CD1c-positive myeloid dendritic cell (primary cell): ENCODE results near the gene LRCOL1.

Experiments
- DNase-seq: peaks from one replicate; pipeline ENCODE4 v3.0.0-alpha.2; 2016; ENCODE audit errors: extremely low spot score

LRCOL1 gene

DNA sequence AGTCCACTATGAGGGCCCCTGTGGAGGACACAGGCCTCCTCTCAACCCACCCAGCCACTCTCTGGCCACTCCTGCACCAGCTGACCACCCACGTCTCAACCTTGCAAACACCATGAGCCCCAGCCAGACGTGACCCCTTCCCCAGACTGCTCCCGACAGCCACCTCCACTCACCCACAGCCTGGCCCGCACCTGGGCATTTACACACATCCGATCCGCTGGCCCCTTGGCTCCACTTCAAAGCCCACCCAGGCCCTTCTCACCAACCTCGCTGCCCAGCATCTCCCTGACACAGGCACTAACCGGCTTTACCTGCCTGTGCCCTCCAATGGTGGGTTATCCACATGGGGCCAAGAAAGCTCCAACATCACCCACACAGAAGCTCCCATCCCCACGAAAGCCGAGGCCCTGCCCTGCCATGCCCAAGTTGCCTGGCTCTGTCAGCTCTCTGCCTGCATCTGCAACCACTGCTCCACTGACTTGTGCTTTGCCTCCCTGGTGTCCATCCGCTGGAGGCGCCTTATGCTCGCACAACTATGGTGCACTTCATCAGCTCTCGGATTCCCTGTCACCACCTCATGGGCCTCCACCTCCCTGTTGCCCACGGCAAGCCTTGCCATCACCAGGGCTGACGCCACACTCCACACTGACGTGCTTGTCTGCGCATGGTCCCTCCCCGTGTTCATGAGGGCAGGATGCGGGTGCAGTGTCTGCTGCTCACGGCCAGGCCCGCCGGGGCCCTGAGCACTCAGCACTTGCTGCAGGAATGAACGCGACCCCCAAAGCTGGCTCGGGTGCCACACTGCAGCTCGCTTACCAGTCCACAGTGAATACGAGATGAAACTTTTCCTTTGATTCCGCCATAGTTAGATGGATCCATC is 24.9 kb upstream of the LRCOL1 start:
- DNase-seq: no peak

DNA sequence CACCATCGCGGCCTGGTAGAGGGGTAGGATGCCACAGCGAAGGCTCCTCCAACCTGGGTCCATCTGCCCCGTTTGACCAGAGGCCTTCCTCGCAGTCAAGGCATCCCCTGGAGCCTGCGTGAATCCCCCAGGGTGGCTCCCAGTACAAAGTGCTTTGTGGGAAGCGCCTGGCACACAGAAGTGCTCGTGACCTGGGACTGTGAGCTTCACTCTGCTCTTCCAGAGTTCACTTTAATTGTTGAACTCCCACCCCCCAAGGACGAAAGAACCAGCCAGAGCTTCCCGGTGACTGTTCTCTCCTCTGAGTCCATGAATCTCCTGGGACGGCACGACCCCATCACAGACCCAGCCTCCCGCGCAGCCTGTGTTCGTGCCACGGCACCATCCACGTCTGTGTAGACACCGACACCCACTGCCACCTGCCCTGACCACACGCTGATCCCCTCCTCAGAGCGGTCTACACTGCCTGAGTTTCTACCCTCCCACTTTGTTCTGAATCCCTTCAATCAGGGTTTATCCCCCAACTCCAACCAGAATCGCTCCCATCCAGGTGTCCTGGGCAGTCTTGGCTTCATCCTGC is 24.1 kb upstream of the LRCOL1 start:
- no peak for DNase-seq

DNA sequence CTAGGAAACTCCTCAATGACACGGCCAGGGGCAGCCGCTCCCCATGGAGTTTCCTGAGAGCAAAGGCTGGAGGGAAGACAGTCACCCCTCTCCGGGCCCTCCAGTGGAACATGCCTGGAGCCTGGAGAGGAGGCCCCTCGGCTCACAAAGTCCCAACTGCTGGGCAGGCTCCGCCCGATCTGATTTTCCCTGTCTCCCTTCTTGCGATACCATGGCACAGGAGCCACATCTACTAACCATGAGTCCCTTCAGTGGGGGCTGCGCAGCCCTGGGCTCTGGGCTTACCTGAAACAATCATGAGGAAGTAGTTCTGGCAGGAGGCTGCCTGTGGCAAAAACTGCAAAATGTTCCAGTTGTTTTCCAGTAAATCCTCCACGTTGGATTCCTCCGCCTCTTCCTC is 23.5 kb upstream of the LRCOL1 start:
- DNase-seq: no peak

DNA sequence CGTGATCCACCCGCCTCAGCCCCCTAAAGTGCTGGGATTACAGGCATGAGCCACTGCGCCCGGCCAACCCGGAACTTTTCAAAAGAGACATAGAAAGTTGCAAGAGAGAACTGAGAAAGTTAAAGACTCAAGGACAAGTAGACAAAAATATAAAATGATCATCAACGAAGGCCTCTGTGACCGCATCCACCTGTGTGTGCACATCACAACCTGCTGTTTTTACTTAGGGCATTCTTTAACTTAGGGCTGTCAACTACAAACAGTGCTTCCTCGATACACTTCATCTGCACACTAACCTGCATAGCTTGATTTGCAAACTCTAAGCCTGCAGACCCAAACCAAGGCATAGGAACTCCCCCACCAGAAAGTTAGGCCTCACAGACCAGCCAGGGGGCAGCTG is 23.0 kb upstream of the LRCOL1 start:
- no peak for DNase-seq

DNA sequence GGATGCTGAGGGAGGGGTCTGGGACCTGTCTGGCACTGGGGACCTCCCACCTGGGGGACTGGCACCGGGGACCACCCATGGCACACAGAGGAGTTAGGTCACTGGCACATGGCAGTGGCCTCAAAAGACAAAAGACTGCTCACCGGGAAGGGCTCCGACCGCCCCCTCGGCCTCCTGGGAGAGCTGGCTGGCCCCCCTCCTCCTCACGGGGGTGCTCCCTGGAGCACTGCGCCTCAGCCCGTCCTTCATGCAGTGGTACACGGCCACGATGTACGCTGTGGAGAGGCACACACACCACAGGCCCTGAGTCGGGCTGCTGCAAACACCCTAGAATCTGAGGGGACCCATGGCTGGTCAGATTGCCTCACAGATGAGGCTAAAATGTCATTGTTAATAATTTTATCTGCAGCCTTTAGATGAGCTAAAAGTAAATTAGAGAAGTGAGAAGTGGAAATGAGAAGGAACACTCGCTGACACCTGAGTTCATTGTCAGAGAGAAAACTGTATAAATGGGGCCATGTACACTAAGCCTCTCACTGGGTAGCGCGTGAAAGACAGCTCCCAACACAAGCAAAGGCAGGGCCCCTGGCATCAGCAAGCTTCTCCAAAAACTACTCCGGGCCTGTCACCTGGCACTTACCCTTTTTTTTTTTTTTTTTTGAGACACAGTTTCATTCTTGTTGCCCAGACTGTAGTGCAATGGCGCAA is 22.3 kb upstream of the LRCOL1 start:
- DNase-seq: no peak

DNA sequence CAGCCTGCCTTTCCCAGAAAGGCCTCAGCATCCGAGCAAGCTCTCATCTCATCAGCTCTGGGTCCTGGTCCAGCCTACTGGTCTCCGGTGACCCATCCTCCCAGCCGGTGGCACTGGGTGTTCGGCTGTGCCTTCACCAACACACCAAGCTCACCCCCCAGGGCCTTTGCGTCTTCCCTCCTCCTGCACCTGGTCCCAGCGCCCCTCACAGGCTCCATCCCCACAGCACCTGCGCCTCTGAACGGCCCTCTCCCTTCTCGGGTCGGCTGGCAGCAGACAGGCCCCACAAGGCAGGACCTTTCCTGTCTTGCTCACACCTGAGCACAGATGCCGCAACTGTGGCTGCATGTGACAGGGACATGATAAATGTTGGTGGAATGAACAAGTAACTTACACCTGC is 21.3 kb upstream of the LRCOL1 start:
- no peak for DNase-seq

DNA sequence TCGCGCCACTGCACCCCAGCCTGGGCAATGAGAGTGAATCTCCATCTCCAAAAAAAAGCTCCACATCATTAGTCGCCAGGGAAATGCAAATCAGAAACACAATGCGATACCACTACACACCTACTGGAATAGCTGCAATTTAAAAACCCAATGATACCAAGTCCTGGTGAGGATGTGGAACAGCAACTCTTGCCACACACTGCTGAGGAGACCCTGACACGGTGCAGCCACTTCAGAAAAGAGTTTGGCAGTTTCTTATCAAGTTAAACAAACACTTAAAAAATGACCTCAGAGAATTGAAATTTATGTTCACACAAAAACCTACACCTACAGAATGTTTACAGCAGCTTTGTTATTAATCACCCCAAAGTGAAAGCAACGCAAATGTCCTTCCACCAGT is 20.3 kb upstream of the LRCOL1 start:
- DNase-seq: no peak

DNA sequence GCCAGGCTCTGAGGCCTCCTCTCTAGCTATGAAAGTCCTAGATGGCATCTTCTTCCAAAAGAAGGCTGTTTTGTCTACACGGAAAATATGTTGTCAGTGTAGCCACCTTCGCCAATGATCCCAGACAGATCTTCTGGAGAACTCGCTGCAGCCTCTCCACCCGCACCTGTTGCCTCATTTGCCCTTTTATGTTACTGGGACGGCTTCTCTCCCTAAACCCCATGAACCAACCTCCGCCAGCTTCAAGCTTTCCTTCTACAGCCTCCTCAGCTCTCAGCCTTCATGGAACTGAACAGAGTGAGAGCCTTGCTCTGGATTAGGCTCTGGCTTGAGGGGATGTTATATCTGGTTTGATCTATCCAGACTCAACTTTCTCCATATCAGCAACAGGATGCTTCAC is 18.9 kb upstream of the LRCOL1 start:
- DNase-seq: no peak

DNA sequence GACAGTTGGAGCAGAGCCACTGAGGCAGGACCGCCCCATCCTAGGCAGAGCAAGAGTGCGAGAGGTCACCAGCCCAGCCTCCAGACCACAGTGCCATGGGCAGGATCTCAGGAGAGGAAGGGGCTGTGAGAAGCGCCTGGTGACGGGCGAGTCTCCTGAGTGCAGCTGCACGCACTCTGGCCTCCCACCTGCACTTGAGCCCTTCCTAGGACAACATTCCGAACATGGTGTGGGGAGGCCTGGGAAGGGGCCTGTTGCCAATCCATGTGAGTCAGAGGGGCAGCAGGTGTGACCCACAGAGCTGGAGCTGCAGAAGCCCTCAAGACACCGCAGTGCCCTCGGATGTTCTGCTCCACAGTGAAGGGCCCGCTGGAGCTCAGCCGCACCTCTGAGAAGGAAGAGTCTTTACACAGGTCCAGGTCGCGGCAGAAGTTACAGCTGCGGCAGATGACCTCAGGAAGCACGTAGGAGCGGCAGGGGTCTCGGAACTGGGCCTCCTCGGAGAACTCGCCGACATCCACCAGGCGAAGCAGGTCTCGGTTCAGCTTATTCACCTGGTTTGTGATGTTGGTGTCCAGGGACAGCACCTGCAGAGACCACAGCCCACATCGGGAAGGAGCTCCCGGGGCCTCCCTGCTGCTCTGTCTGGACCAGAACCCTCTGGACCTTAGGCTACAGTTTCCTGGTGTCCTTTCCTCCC is 15.5 kb upstream of the LRCOL1 start:
- no peak for DNase-seq

DNA sequence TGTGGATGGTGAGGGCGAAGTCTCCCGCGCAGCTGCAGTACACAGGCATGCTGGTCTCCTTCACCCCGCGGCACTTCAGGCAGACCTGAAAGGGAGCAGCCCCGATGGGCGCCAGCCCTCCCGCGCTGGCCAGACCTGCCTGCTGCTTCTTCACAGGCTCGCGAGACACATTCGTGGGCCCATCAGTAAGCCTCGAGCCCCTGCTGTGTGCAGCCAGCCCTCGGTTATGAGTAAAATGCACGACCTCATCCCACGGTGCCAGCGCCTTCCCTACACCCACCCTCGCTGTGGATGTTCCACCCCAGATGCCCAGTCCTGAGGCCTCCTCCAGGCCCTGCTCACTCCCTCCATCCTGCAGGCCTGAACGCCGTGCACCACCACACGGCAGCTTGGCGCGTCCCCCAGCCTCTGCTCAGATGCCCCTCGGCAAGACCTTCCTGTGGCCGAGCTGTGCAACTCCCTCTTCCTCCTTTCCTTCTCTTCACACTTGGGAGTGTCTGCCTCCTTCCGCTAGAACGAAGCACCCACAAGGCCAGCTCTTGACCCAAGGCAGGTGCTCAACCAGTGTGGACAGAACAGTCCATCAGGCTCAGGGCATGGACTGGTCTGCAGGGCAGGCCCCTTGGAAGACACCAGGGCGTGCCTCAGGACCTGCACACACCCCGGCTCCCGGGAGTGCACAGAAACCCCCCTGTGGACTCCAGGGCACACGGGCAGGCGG is 14.7 kb upstream of the LRCOL1 start:
- no peak for DNase-seq

DNA sequence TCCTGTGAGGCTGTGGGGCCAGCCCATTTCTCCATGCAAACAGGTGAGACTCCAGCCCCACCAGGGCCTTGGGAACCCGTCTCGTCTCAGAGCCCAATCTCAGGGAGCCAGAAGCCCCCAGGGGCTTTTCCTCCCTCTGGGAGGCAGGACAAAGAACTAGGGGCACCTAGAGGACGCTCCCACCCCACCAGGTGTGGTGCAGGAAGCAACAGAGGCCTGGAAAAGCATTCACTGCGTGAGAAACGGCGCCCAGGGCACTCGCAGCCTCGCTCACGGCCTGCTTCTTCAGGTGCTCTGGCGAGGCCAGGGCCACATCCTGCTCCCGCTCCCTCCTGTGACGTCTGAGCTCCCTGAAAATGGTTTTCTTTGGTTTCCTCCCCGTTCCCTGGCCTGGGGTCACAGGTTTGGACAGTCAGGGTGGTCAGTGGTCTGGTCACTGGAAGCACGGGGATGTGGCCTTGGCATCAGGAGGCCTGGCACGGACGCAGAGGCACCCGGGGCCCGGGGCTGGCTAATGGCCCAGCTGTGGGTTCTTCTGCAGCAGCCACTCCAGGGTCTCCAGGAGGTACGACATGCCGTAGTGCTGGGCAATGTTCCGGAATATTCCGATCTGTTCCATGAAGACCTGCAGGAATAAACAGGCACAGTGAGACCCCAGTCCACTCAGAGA is 13.9 kb upstream of the LRCOL1 start:
- DNase-seq: no peak

DNA sequence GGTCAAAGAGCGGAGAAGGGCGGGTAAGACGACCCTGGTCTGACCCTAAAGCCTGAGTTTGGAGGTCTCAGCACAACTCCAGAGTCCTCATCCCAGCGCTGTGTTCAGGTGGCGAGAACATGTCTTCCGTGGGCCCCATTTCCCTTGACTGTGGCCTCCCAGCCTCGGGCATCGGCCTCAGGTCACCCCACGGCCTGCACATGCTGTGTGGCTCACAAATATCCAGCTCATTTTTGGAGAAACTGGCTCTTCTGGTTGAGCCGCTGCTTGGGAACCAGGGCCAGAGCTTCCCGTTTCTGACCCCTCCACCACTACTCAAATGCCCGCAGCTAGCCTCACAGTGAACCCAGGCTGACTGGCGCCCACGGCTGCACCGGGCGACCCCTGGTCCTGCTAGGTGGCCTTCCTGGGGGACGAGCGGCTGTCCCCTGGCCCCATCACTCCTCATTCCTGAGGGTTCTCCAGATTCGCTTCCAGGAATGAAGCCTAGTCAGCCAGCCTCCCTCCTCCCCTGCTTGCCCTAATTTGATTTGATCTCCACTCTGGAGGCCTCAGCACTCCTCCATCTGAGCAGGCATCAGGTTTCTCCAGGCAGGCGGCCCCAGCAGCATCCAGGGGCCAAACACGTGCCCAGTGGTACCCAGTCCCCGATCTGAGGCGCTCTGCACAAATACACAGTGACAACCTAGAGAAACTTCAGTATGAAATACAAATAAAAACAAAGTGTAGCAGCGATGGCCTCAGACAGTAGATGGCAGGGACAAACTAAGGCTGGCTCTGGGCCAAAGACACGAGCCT is 12.9 kb upstream of the LRCOL1 start:
- no peak for DNase-seq

DNA sequence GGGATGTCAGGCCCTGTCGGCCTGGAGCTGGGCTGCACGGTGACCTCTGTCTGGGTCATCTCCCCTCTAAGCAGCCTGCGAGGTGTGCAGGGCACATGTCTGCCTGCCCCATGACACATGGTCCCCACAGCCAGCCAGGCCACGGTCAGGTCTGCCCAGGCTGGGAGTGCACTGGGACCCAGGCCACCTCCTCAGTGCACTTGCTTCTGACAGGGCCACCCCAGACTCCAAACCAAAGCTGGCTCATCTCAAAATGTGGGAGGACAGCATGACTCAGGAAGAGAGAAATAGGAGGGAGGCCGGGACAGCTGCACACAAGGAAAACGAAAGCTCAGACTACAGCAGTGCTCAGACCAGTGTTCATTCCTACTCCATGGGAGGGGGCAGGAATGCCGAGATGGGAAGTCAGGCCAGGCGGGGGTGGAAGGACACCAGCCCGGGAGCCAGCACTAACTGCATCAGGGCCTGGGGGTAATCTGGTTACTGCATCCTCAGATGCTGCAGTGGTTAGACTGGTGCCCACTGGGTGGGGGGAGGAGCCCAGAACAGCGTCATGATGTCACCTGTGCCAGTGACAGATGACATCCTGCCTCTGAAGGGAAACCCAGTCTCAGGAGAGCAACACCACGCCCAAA is 12.2 kb upstream of the LRCOL1 start:
- no peak for DNase-seq

DNA sequence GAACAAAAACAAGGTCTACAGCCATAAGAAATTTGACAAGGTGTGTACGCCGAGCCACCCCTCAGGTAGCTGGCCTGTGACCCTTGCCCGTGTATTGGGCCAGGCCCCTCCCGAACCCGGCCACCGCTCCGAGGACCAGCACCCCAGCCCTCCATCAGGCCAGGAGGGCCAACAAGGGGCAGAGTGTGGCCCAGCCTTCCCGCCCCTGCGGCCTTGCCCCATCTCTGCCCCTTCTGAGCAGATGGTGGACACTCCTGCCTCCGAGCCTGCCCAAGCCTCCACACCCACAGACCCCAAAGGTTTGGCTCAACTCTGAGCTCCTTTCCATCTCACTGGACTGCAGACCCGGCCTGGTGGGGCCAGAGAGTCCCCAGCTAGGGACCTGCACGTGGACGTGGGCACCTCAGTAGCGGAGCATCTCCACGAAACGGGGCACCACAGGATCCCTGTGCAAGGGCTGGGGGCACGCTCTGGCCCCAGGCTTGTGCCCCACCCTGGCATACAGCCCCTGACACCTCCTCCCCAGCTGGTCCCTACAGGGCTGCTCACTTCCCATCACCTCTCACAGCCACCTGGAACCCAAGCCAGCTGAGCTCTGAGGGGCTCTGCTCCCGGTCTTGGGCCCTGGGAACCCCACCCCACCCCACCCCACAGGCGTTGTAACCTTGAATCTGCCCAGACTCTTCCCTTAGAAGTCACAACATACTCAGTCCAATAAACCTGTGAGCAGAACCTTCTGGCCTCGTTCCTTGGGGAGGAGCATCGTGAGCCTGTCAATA is 11.5 kb upstream of the LRCOL1 start:
- DNase-seq: no peak

DNA sequence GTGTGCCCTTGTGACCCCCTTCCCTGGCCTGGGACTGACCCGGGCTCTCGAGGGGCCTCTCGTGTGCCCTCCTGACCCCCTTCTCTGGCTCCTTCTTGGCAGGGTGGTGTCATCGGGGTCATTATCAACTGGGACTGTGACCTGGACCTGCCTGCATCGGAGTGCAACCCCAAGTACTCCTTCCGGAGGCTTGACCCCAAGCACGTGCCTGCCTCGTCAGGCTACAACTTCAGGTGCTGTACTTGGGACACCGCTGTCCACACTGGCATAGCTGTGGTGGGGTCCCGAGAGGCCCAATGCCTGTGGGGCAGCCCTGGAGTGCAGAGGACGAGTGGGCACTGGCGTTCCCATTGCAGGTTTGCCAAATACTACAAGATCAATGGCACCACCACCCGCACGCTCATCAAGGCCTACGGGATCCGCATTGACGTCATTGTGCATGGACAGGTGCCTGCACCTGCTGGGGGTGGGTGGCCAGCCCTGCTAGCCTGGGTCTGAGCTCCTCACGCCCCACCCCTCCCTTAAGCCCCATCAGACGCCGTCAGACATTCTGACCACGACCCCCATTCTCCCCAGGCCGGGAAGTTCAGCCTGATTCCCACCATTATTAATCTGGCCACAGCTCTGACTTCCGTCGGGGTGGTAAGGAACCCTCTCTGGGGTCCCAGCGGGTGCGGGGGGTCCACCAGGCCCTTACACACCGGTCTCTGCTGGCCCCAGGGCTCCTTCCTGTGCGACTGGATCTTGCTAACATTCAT is 10.7 kb upstream of the LRCOL1 start:
- DNase-seq: no peak

DNA sequence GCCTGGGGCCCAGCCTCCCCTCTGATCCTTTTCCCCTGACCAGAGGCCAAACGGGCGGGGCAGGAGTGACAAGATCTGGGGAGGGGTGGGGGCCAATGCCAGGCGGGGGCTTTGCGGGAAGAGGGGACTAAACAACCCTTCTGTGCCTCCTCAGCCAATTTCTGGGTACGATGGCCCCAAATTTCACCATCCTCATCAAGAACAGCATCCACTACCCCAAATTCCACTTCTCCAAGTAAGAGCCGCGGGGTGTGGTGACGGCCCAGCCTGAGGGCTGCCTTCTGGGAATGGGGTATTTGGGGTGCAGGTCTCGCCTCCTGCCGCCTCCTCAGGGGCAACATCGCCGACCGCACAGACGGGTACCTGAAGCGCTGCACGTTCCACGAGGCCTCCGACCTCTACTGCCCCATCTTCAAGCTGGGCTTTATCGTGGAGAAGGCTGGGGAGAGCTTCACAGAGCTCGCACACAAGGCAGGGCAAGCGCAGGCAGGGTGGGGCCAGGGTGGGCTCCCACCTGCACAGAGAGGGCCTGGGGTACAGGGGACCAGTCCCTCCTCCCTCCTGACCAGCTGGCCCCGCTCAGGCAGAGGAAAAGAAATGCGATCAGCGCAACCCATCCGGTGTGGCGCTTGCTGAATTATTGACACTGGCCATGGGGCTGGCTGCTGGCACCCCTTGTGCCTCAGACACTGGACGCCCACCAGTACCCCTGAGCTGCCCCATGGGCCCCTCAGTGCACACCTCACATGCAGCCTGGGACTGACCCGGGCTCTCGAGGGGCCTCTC is 9.9 kb upstream of the LRCOL1 start:
- DNase-seq: no peak

DNA sequence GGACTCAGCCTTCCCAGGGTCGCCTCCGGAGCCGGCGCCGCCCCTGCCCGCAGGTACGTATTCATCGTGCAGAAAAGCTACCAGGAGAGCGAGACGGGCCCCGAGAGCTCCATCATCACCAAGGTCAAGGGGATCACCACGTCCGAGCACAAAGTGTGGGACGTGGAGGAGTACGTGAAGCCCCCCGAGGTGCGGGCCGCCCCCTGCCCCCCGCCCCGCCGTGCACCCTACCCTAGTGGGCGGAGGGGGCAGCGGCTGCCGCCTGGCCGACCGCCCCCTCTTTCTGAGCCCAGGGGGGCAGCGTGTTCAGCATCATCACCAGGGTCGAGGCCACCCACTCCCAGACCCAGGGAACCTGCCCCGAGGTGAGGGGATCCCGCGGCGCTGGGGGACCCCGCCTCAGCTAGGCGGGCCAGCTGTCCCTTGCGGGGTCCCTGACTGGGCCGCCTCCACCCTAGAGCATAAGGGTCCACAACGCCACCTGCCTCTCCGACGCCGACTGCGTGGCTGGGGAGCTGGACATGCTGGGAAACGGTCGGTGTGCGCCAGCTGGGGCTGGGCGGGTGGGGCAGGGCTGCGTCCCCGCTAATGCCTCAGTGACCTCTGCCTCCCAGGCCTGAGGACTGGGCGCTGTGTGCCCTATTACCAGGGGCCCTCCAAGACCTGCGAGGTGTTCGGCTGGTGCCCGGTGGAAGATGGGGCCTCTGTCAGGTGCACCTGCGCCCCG is 9.2 kb upstream of the LRCOL1 start:
- DNase-seq: no peak
